GM12865 (cell line): ENCODE data around the gene GFM1.
A peak's percentile ranks its signal among the peaks of the same experiment; 100 is the strongest.
"Not testable (repeated sequence)": the region's sequence is repeated elsewhere in the genome, so short reads cannot be mapped to it uniquely, and the experiment has no call there.

Experiments
- DNase-seq: peaks from one replicate; pipeline ENCODE4 v3.0.0; 2010; ENCODE audit warnings: low read depth
- H3K4me3 ChIP-seq: 2 replicates; pipeline ENCODE4 v1.5.1; 2011; ENCODE audit warnings: mild to moderate bottlenecking, low read depth, low read length, control low read depth
- CTCF ChIP-seq: IDR thresholded peaks from 2 replicates; pipeline ENCODE4 v1.5.1; 2011; ENCODE audit warnings: low read length, control low read depth, low read depth, inconsistent platforms; ENCODE audit not compliant: insufficient read depth; ENCODE audit errors: missing control alignments

GFM1 gene

GRCh38 chr3:158672215-158673176 lies 28.2 kb downstream of the GFM1 start, which contains the start of gene LXN:
Gene LXN, minus strand, starts transcription at chr3:158672648. Its CDS starts 170 bp downstream, at chr3:158672478.
- H3K4me3 ChIP-seq, result peak within 1 kb of the TSS; percentile 67
- DNase-seq, result peak; percentile 91
- TF ChIP-seq CTCF, result peak; percentile 61

- no peak for DNase-seq
- H3K4me3 ChIP-seq, result no peak overlapping the region
- TF ChIP-seq CTCF, result no peak
Measured at GRCh38 chr3:158678687-158679086, 34.4 kb downstream of the GFM1 start.

- no peak overlapping the region for H3K4me3 ChIP-seq
- no peak for DNase-seq
- TF ChIP-seq CTCF, result no peak
Measured at GRCh38 chr3:158679547-158680000, 35.2 kb downstream of the GFM1 start.

- no peak overlapping the region for H3K4me3 ChIP-seq
- DNase-seq, result no peak
- TF ChIP-seq CTCF, result no peak
Measured at GRCh38 chr3:158680861-158681260, 36.5 kb downstream of the GFM1 start.

GRCh38 chr3:158683230-158683962 lies 39.1 kb downstream of the GFM1 start:
- TF ChIP-seq CTCF, result no peak
- no peak overlapping the region for H3K4me3 ChIP-seq
- no peak for DNase-seq

GRCh38 chr3:158685159-158685558 lies 40.8 kb downstream of the GFM1 start:
- no peak for DNase-seq
- no peak for TF ChIP-seq CTCF
- no peak overlapping the region for H3K4me3 ChIP-seq

GRCh38 chr3:158693866-158694456 lies 49.6 kb downstream of the GFM1 start:
- not testable (repeated sequence) for H3K4me3 ChIP-seq, DNase-seq
